Measurements from ENCODE around the gene ZFC3H1. TPM values are rescaled to one million over a fixed set of nuclear protein-coding genes. Genes with fewer than 3 reads are reported as not detected.

The ZFC3H1 gene
- total and polyA plus RNA-seq, 2 of the 4 experiments (the other 2 are of a cell fraction) = 16.8 to 23.3 TPM

- Histone ChIP-seq H3K18ac (ENCODE audit: low read depth, low read length) (no peak overlapping the region), H2AFZ (replicated peaks; ENCODE audit: low read length, poor library complexity) (no peak overlapping the region), H3K56ac (ENCODE audit: extremely low read depth, insufficient read depth, low read length) (no peak overlapping the region), H3K9me1 (ENCODE audit: insufficient read depth, low read length) (no peaks in the 10 kb centered on the region), H2BK15ac (ENCODE audit: low read depth, low read length) (no peak overlapping the region), H3K4me3 (ENCODE audit: insufficient read depth, low read depth, low read length) (no peak overlapping the region), H3K36me3 (ENCODE audit: control insufficient read depth, insufficient read depth, low read length) (peaks cover 32% of the 10 kb centered on the region), H4K5ac (ENCODE audit: low read depth, low read length) (no peak overlapping the region), H3K9ac (ENCODE audit: low read depth, low read length) (no peak overlapping the region), H4K20me1 (ENCODE audit: insufficient read depth, low read length) (peaks cover 43% of the 10 kb centered on the region), H2BK20ac (ENCODE audit: low read depth, low read length) (no peak overlapping the region), H2AK5ac (ENCODE audit: low read depth, low read length) (no peak overlapping the region), H3K27ac (ENCODE audit: insufficient read depth, low read length) (no peak overlapping the region), H3K23ac (ENCODE audit: low read depth, low read length) (no peak overlapping the region), H3K27me3 (ENCODE audit: control insufficient read depth, insufficient read depth, low read length) (no peaks in the 10 kb centered on the region), H3K4ac (ENCODE audit: low read depth, low read length) (no peak overlapping the region), H3K79me1 (ENCODE audit: low read depth in 1 of 2, low read length in 2 of 2) (peaks cover 2 to 23% of the 10 kb centered on the region in 2 experiments; a peak in 2 of 4 replicates), H2AK9ac (replicated peaks; ENCODE audit: low read depth, low read length, poor library complexity) (no peak overlapping the region), H3K9me3 (ENCODE audit: control insufficient read depth, insufficient read depth, low read length) (peaks cover 7% of the 10 kb centered on the region), H3K4me1 (ENCODE audit: control insufficient read depth, insufficient read depth, low read length) (0 out of 2 replicates have a peak, but pooled peaks cover 3% of the 10 kb centered on the region), H4K8ac (ENCODE audit: low read depth in 2 of 2, low read length in 2 of 2) (no peak overlapping the region), H3K4me2 (ENCODE audit: low read depth, low read length) (no peak overlapping the region), H3K14ac (replicated peaks; ENCODE audit: low read depth, low read length) (no peak overlapping the region), H2BK5ac (ENCODE audit: low read depth, low read length, poor library complexity, severe bottlenecking) (no peak overlapping the region), H4K91ac (ENCODE audit: insufficient read depth, low read depth, low read length) (no peak overlapping the region), H2BK120ac (ENCODE audit: low read depth, low read length) (no peak overlapping the region)
- intact Hi-C loops (cut with micrococcal nuclease) = no loop called here
- BruUV-seq (replicated peaks) = no TSS peak
- ChIA-PET CTCF (no interaction called here), POLR2A (ENCODE audit: unreplicated experiment) (no interaction called here)
- no peak for ATAC-seq (ENCODE audit: low read depth)
- TF ChIP-seq SMC3 (IDR thresholded peaks at IDR 0.05; ENCODE audit: low read depth, low read length) (no peak), USF2 (IDR thresholded peaks at IDR 0.05; ENCODE audit: low read depth, low read length) (no peak), ELK1 (IDR thresholded peaks at IDR 0.05; ENCODE audit: borderline replicate concordance, low read depth, low read length) (no peak)
- in situ Hi-C loops (cut with MboI; ENCODE audit: low sequenced_read_pairs) = loop anchor here (25.0 kb wide), 1 partner anchor 608 kb away; the partner anchor contains the start of gene TRHDE
- dilution Hi-C loops (cut with HindIII; ENCODE audit: low sequenced_read_pairs, unreplicated experiment) = no loop called here
- WGBS, 2 experiments (ENCODE audit: extremely low coverage in 2 of 2, insufficient read length in 1 of 2) = no CpG with 5 or more reads among the region's 3 CpGs
- no peak for DNase-seq
Observed at GRCh38 chr12:71654200-71654599, 9.4 kb downstream of the ZFC3H1 start.

Data from IMR-90 (cell line).